HEK293T (cell line): ENCODE data around the gene PTPRE.

ENCODE experiments used
- BHLHE40 ChIP-seq: fragments of 450-650 bp; IDR thresholded peaks from 2 replicates; pipeline ENCODE4 v1.6.1; 2016; ENCODE audit warnings: mild to moderate bottlenecking, moderate library complexity, borderline replicate concordance
- FOXK2 ChIP-seq: fragments of 450-650 bp; IDR thresholded peaks from 2 replicates; pipeline ENCODE4 v1.6.1; 2016; ENCODE audit warnings: mild to moderate bottlenecking
- FOXM1 ChIP-seq: fragments of 450-650 bp; IDR thresholded peaks from 2 replicates; pipeline ENCODE4 v1.6.1; 2017; ENCODE audit warnings: mild to moderate bottlenecking, borderline replicate concordance
- TARDBP ChIP-seq: fragments of 450-650 bp; IDR thresholded peaks from 2 replicates; pipeline ENCODE4 v1.6.1; 2016

DNA sequence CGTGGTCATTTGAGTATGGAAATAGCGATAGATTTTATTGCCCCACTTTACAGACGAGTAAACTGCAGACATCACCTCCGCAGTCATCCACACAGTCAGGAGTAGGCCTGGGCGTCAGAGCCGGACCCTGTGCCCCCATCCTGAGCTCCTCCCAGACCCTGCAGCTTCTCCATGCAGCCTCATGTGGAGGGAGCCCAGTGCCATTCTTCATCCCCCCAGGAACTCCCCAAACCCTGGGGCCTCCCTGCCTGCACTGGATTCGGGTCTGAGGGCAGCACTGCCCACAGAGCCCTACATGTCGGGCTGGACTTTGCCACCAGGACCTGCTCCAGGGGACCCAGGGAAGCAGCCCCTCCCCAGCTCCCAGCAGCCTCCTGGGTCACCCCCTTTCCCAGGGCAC lies 118.5 kb downstream of the PTPRE start:
- TF ChIP-seq FOXM1 (no peak), TARDBP (no peak), FOXK2 (no peak), BHLHE40 (no peak)
